HFFc6 (cell line): ENCODE measurements around the gene ABI2. TPM values are rescaled to one million over a fixed set of nuclear protein-coding genes. Genes with fewer than 3 reads are reported as not detected.
"Not testable (repeated sequence)": the region's sequence is repeated elsewhere in the genome, so short reads cannot be mapped to it uniquely, and the experiment has no call there.

Source experiments
- DNase-seq: peaks from one replicate; pipeline ENCODE4 v3.0.0-alpha.2; 2018
- H3K27ac Mint-ChIP-seq: 2 replicates; pipeline ENCODE4 v1.8.0; 2020; ENCODE audit warnings: mild to moderate bottlenecking, mixed read lengths
- H3K27me3 Mint-ChIP-seq: 2 replicates; pipeline ENCODE4 v1.8.0; 2021; ENCODE audit warnings: mild to moderate bottlenecking, moderate library complexity, mixed read lengths; ENCODE audit not compliant: insufficient read depth
- H3K36me3 Mint-ChIP-seq: 2 replicates; pipeline ENCODE4 v1.8.0; 2021; ENCODE audit warnings: low read depth, mixed read lengths
- H3K4me1 Mint-ChIP-seq: 2 replicates; pipeline ENCODE4 v1.8.0; 2020; ENCODE audit warnings: low read depth, mixed read lengths
- H3K4me3 Mint-ChIP-seq: 2 replicates; pipeline ENCODE4 v1.8.0; 2020; ENCODE audit warnings: mild to moderate bottlenecking, moderate library complexity, mixed read lengths
- H3K9me3 Mint-ChIP-seq: 2 replicates; pipeline ENCODE4 v1.8.0; 2020; ENCODE audit warnings: mild to moderate bottlenecking, mixed read lengths
- total RNA-seq, 6 experiments: library from RNA; stranded (reverse); fragmentation: NEBNext Ultra II Directional; extraction: Animal tissue kit (Norgen Biotek cat#: 25700); gene quantifications; 2 replicates in 1 of 6; 3 replicates in 5 of 6; pipeline ENCODE4 v1.2.3, GENCODE V29; 2021
- TF ChIP-seq, protein P1 (sequence below): fragments of 200-600 bp; sonication (generic); IDR thresholded peaks from 2 replicates; pipeline ENCODE4 v1.5.0; 2021; ENCODE audit warnings: antibody characterized with exemption, mild to moderate bottlenecking

The ABI2 gene
- total RNA-seq, 6 experiments from 2014 or later = 69.9 to 84.1 (median 75.3) TPM

DNA sequence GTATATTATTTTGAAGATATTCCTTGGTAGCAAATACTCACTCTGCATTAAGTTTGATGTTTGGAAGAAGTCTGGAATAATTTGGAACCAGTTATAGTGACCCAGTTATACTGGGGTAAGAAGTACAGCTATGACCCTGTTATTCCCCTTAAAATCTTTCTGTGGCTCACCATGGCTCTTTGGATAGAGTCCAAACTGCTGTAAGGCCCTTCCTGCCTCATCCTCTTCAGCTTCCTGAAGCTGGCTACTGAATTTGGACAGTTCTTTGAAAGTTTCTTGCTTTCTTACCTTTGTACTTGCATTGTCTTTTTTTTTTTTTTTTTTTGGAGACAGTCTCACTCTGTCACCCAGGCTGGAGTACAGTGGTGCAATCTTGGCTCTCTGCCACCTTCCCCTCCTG lies 85.6 kb downstream of the ABI2 start:
- peaks cover 6% of the 10 kb centered on the region; the same call in 1 of the 2 replicates for H3K9me3 Mint-ChIP-seq
- H3K36me3 Mint-ChIP-seq = peaks cover 54% of the 10 kb centered on the region
- H3K27ac Mint-ChIP-seq = no peak overlapping the region

DNA sequence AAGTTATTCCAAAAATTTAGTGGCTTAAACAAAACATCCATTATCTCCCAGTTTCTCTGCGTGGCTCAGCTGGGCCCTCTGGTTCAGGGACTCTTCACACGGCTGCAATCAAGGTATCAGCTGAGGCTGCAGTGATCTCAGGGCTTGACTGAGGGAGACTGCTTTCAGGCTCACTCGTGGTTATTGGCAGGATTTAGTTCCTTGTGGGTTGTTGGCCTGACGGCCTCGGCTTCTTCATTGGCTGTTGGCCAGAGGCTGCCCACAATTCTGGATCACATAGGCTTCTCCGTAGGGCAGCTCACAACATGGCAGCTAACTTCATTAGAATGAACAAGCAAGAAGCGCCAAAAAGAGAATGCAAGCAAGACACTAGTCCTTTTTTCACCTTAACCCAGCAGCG lies 90.1 kb downstream of the ABI2 start:
- Mint-ChIP-seq H3K9me3 (peaks cover 6% of the 10 kb centered on the region; the same call in 1 of the 2 replicates), H3K27ac (no peak overlapping the region), H3K4me1 (peaks cover 16% of the 10 kb centered on the region), H3K4me3 (no peak overlapping the region), H3K27me3 (no peaks in the 10 kb centered on the region; the same call in 1 of the 2 replicates), H3K36me3 (peaks cover 47% of the 10 kb centered on the region)
- DNase-seq = no peak
- TF ChIP-seq, protein P1, sequence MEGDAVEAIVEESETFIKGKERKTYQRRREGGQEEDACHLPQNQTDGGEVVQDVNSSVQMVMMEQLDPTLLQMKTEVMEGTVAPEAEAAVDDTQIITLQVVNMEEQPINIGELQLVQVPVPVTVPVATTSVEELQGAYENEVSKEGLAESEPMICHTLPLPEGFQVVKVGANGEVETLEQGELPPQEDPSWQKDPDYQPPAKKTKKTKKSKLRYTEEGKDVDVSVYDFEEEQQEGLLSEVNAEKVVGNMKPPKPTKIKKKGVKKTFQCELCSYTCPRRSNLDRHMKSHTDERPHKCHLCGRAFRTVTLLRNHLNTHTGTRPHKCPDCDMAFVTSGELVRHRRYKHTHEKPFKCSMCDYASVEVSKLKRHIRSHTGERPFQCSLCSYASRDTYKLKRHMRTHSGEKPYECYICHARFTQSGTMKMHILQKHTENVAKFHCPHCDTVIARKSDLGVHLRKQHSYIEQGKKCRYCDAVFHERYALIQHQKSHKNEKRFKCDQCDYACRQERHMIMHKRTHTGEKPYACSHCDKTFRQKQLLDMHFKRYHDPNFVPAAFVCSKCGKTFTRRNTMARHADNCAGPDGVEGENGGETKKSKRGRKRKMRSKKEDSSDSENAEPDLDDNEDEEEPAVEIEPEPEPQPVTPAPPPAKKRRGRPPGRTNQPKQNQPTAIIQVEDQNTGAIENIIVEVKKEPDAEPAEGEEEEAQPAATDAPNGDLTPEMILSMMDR = no peak

More for the DNA sequence above, 85.6 kb downstream of the ABI2 start:
- TF ChIP-seq, protein P1 = no peak
- H3K4me3 Mint-ChIP-seq = no peak overlapping the region
- peaks cover 33% of the 10 kb centered on the region for H3K4me1 Mint-ChIP-seq
- H3K27me3 Mint-ChIP-seq = peaks cover 1% of the 10 kb centered on the region; the same call in 1 of the 2 replicates
- DNase-seq = no peak

DNA sequence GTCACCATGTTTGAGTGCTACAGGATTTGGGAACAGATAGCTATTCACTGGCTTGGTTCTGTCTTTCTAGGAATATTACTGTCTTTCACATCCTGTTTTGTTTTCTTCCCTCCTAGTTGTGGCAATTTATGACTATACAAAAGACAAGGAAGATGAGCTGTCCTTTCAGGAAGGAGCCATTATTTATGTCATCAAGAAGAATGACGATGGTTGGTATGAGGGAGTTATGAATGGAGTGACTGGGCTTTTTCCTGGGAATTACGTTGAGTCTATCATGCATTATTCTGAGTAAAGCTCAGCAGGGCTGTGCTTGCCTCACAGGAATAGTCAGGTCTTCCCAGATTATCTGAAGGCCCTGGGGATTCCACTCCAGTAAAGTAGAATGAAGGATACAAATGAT lies 98.9 kb downstream of the ABI2 start:
- peak; percentile 86 for DNase-seq
- peaks cover 4% of the 10 kb centered on the region for H3K27me3 Mint-ChIP-seq

DNA sequence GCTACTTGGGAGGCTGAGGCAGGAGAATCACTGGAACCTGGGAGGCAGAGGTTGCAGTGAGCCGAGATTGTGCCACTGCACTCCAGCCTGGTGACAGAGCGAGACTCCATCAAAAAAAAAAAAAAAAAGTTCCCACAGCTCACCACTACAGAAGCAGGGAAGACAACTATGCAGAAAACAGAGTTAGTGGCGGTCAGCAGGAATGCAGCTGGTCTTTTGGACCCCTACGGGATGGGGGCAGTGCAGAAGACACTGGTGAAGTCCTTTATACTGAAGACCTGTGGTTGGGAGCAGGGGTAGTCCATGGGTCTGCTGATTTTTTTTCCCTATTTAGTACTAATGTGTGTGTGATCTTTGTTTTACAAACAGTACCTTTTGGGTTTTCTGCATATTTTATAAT lies 101.4 kb downstream of the ABI2 start:
- H3K4me1 Mint-ChIP-seq = peaks cover 33% of the 10 kb centered on the region
- H3K27ac Mint-ChIP-seq, H3K4me3 Mint-ChIP-seq, DNase-seq, H3K9me3 Mint-ChIP-seq, H3K27me3 Mint-ChIP-seq: not testable (repeated sequence)
- peaks cover 13% of the 10 kb centered on the region for H3K36me3 Mint-ChIP-seq

More for the DNA sequence above, 98.9 kb downstream of the ABI2 start:
- H3K4me3 Mint-ChIP-seq = no peak overlapping the region
- peaks cover 28% of the 10 kb centered on the region for H3K4me1 Mint-ChIP-seq
- H3K9me3 Mint-ChIP-seq = no peaks in the 10 kb centered on the region
- peak overlapping the region; percentile 92 for H3K27ac Mint-ChIP-seq
- peaks cover 10% of the 10 kb centered on the region for H3K36me3 Mint-ChIP-seq
- TF ChIP-seq, protein P1 = no peak

DNA sequence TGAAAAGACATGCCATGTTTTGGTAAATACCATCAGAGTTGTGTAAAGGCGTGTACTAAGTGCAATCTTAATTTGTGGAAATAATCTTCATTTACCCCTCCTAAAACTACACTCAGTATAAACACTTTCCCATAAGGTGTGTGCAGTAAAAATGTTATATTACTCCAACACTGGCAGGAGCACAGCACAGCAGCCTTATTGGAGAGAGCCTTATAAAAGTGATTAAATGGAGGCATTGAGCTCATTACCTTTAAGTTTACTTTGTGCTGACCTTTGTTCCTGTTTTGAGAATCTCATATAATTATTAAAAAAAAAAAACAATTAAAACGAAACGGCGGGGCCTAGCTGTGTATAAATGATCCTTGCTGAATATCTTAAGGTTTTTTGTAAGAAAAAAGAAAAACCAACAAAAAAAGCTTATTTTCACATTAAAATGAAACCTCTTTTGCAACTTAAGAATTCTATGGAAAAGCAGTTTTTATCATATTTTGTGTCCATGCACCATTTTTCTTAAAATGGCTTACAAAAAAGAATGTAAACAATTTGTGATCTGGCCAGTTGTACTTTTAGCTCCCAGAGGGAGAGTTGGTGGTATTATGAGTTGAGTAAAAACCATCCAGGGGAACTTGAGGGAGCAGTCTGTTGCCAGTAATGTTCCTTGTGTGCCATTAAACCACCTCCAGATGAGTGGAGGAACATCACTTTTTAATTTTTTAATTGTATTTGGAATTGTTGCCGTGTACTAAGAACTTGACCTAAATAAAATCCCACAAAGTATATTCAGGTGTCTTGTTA lies 103.4 kb downstream of the ABI2 start:
- DNase-seq = no peak
- H3K27ac Mint-ChIP-seq = peak overlapping the region; percentile 42; the same call in 1 of the 2 replicates
- peaks cover 13% of the 10 kb centered on the region for H3K36me3 Mint-ChIP-seq
- no peak overlapping the region for H3K4me3 Mint-ChIP-seq
- H3K27me3 Mint-ChIP-seq = peaks cover 4% of the 10 kb centered on the region; the same call in 1 of the 2 replicates
- H3K9me3 Mint-ChIP-seq = no peaks in the 10 kb centered on the region
- TF ChIP-seq, protein P1 = no peak
- peaks cover 28% of the 10 kb centered on the region for H3K4me1 Mint-ChIP-seq

DNA sequence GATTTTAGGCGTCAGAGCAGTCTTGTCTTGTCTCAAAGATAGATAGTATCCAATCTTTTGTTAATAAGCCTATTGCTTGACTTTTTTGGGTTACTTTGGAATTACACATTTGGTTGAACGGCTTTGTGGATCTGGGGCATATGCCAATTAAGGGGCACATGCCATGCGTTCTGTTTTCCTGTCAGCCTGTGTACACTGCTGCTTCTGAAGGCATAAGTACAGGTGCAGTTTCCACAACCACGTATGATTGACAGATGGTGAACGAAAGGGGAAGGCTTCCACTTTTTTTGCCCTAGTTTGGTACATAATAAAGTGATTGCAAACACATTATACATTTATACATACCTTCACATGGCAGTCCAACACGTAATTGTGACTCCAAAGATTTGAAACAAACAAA lies 104.6 kb downstream of the ABI2 start:
- TF ChIP-seq, protein P1 = no peak
- Mint-ChIP-seq H3K36me3 (peaks cover 13% of the 10 kb centered on the region), H3K27ac (no peak overlapping the region; the same call in 1 of the 2 replicates), H3K9me3 (no peaks in the 10 kb centered on the region), H3K27me3 (no peaks in the 10 kb centered on the region), H3K4me3 (no peak overlapping the region), H3K4me1 (peaks cover 28% of the 10 kb centered on the region)
- DNase-seq = no peak
